Gastrocnemius medialis (tissue), 4 donors: ENCODE results near the gene ENTPD1. TPM values are rescaled to one million over a fixed set of nuclear protein-coding genes. Genes with fewer than 3 reads are reported as not detected.

ENCODE experiments used
- ATAC-seq, 2 donors: fragments of 150-250 bp; one replicate each; pipeline ENCODE4 v1.9.1; 2016
- DNase-seq, 2 donors: peaks; one replicate each; pipeline ENCODE4 v3.0.0-alpha.2; 2019
- H3K27ac ChIP-seq, 4 donors: fragments of 200-600 bp; sonication (generic); 1 replicate in 1 of 4; 2 replicates in 3 of 4; pipeline ENCODE4 v1.5.1; 2016 to 2018; ENCODE audit warnings: mild to moderate bottlenecking in 2 of 4, moderate library complexity in 1 of 4
- H3K27me3 ChIP-seq, 3 donors: fragments of 200-600 bp; sonication (generic) in 2 of 3; 1 replicate in 1 of 3; 2 replicates in 2 of 3; pipeline versions ENCODE4 v1.5.1 to v1.6.0; 2016 to 2019; ENCODE audit warnings: mild to moderate bottlenecking in 1 of 3, moderate library complexity in 1 of 3
- H3K36me3 ChIP-seq, 2 donors: fragments of 200-600 bp; sonication (generic) in 1 of 2; one replicate each; pipeline ENCODE4 v1.5.1; 2017 to 2018
- H3K4me1 ChIP-seq, 2 donors: fragments of 200-600 bp; sonication (generic) in 1 of 2; one replicate each; pipeline ENCODE4 v1.5.1; 2016 to 2017; ENCODE audit warnings: mild to moderate bottlenecking in 2 of 2
- H3K4me3 ChIP-seq, 4 donors: fragments of 200-600 bp; sonication (generic) in 3 of 4; 1 replicate in 1 of 4; 2 replicates in 3 of 4; pipeline ENCODE4 v1.5.1; 2016 to 2019; ENCODE audit warnings: mild to moderate bottlenecking in 2 of 4
- H3K9me3 ChIP-seq, 3 donors: fragments of 200-600 bp; sonication (generic) in 2 of 3; 1 replicate in 1 of 3; 2 replicates in 2 of 3; pipeline ENCODE4 v1.5.1; 2016 to 2019
- CTCF ChIP-seq, 5 experiments: fragments of 450-650 bp in 3 of 5; fragments of 200-600 bp in 2 of 5; sonication (generic) in 2 of 5; IDR thresholded peaks in 4 of 5; conservative IDR thresholded peaks in 1 of 5; 1 replicate in 4 of 5; 2 replicates in 1 of 5; pipeline ENCODE4 v1.5.1; 2016 to 2019; ENCODE audit warnings: antibody characterized with exemption in 5 of 5, mild to moderate bottlenecking in 3 of 5, moderate library complexity in 3 of 5
- POLR2A ChIP-seq, 2 donors: fragments of 450-650 bp; IDR thresholded peaks; one replicate each; pipeline ENCODE4 v1.6.1; 2017; ENCODE audit warnings: antibody characterized with exemption in 2 of 2, mild to moderate bottlenecking in 2 of 2, moderate library complexity in 2 of 2
- in situ Hi-C, 4 donors: fragments of 200-750 bp; cut with MboI; loops; one replicate each; pipeline versions ENCODE4 v1.15.0 to v1.8.0; 2017; ENCODE audit warnings: low sequenced_read_pairs in 4 of 4
- intact Hi-C: fragments of 100-400 bp; cut with DNase I; formaldehyde crosslinking; loops from one replicate; pipeline ENCODE4 v1.15.1; 2023; ENCODE audit warnings: low total_unique reads
- total RNA-seq, 4 donors: library from RNA; depleted of rRNA; stranded (reverse); fragments of >200 nt; gene quantifications; one replicate each; pipeline versions ENCODE4 v1.1.0 to v1.2.3, GENCODE V29; 2016

Gene ENTPD1
- total RNA-seq, 4 donors from 2014 or later = 1.7 to 6.9 (median 3.8) TPM

- H3K4me3 ChIP-seq = no peak overlapping the region
- H3K36me3 ChIP-seq = no peaks in the 10 kb centered on the region
- no peaks in the 10 kb centered on the region for H3K4me1 ChIP-seq
- TF ChIP-seq CTCF (IDR thresholded peaks at IDR 0.05 in 4 of 5, conservative IDR thresholded peaks at IDR 0.05 in 1 of 5) (no peak), POLR2A (IDR thresholded peaks at IDR 0.05) (no peak)
- in situ Hi-C loops = no loop called here
- DNase-seq (no peak), ATAC-seq (no peak)
- H3K27me3 ChIP-seq = no peaks in the 10 kb centered on the region
- intact Hi-C loops = no loop called here
- H3K9me3 ChIP-seq = no peaks in the 10 kb centered on the region
- H3K27ac ChIP-seq = no peak overlapping the region
These were observed 59.2 kb downstream of the ENTPD1 start for GRCh38 chr10:95815133-95815532.

- Histone ChIP-seq H3K27me3 (no peaks in the 10 kb centered on the region), H3K4me1 (no peaks in the 10 kb centered on the region), H3K4me3 (no peak overlapping the region), H3K27ac (no peak overlapping the region), H3K36me3 (no peaks in the 10 kb centered on the region), H3K9me3 (no peaks in the 10 kb centered on the region)
- TF ChIP-seq POLR2A (IDR thresholded peaks at IDR 0.05) = no peak
- no peak for TF ChIP-seq CTCF (IDR thresholded peaks at IDR 0.05 in 4 of 5, conservative IDR thresholded peaks at IDR 0.05 in 1 of 5)
- no peak for ATAC-seq
- in situ Hi-C loops = no loop called here
- intact Hi-C loops = no loop called here
- DNase-seq = no peak
These were observed 59.8 kb downstream of the ENTPD1 start for GRCh38 chr10:95815701-95816240.

GRCh38 chr10:95818010-95818409, 62.0 kb downstream of the ENTPD1 start:
- ATAC-seq (no peak), DNase-seq (no peak)
- Histone ChIP-seq H3K36me3 (no peaks in the 10 kb centered on the region), H3K4me3 (no peak overlapping the region), H3K9me3 (no peaks in the 10 kb centered on the region), H3K4me1 (no peaks in the 10 kb centered on the region), H3K27me3 (no peaks in the 10 kb centered on the region), H3K27ac (no peak overlapping the region)
- intact Hi-C loops (no loop called here), in situ Hi-C loops (no loop called here)
- TF ChIP-seq POLR2A (IDR thresholded peaks at IDR 0.05) = no peak
- no peak for TF ChIP-seq CTCF (IDR thresholded peaks at IDR 0.05 in 4 of 5, conservative IDR thresholded peaks at IDR 0.05 in 1 of 5)

DNA sequence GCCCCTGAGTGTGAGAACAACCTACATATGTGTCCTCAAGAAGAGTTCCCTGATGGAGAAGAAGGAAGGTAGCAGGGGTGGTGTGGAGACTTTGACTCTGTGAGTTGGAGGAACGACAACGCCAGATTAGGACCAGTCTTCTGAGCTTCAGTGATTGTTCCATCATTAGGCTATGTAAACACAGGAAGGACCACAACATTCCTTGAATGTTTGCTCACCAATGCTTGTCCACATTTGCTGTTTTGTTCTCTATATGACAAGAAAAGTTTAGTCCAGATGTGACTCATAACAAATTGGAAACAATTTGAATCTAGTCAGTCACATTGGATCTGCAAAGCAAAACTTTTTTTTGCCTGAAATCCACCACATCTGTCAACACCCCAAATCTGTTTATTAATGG, 62.7 kb downstream of the ENTPD1 start:
- Histone ChIP-seq H3K9me3 (no peaks in the 10 kb centered on the region), H3K36me3 (no peaks in the 10 kb centered on the region), H3K27ac (no peak overlapping the region), H3K27me3 (no peaks in the 10 kb centered on the region), H3K4me3 (no peak overlapping the region), H3K4me1 (no peaks in the 10 kb centered on the region)
- ATAC-seq (no peak), DNase-seq (no peak)
- intact Hi-C loops = no loop called here
- no peak for TF ChIP-seq CTCF (IDR thresholded peaks at IDR 0.05 in 4 of 5, conservative IDR thresholded peaks at IDR 0.05 in 1 of 5)
- no peak for TF ChIP-seq POLR2A (IDR thresholded peaks at IDR 0.05)
- in situ Hi-C loops = no loop called here
